SK-N-SH treated with all-trans-retinoic acid at 6 μM for 48 hours (cell line): ENCODE measurements around the gene SLC7A1.

ENCODE experiments used
- ARNTL ChIP-seq: fragments of 450-650 bp; formaldehyde crosslinking; IDR thresholded peaks from 2 replicates; pipeline ENCODE4 v1.5.0; 2020; ENCODE audit warnings: low read depth, mild to moderate bottlenecking, moderate library complexity, borderline replicate concordance
- CREB5 ChIP-seq: fragments of 250-450 bp; sonication (Bioruptor Pico); IDR thresholded peaks from 2 replicates; pipeline ENCODE4 v1.5.1; 2020; ENCODE audit warnings: low read depth, mild to moderate bottlenecking, moderate library complexity
- CSRNP3 ChIP-seq: fragments of 250-450 bp; sonication (Bioruptor Pico); IDR thresholded peaks from 2 replicates; pipeline ENCODE4 v1.5.1; 2021; ENCODE audit warnings: mild to moderate bottlenecking, moderate library complexity
- GLIS3 ChIP-seq: fragments of 250-450 bp; sonication (Bioruptor Pico); IDR thresholded peaks from 2 replicates; pipeline ENCODE4 v1.5.0; 2020; ENCODE audit warnings: mild to moderate bottlenecking, moderate library complexity
- PPARA ChIP-seq: fragments of 250-450 bp; sonication (Bioruptor Pico); IDR thresholded peaks from 2 replicates; pipeline ENCODE4 v1.5.0; 2020; ENCODE audit warnings: mild to moderate bottlenecking, borderline replicate concordance
- SNAI2 ChIP-seq: fragments of 250-450 bp; sonication (Bioruptor Pico); IDR thresholded peaks from 2 replicates; pipeline ENCODE4 v1.5.0; 2020; ENCODE audit warnings: mild to moderate bottlenecking, moderate library complexity
- TOX ChIP-seq: fragments of 250-450 bp; sonication (Bioruptor Pico); IDR thresholded peaks from 2 replicates; pipeline ENCODE4 v1.8.0; 2021; ENCODE audit warnings: mild to moderate bottlenecking, moderate library complexity, borderline replicate concordance

- TF ChIP-seq TOX (CRISPR knock-in tag), result no peak
- TF ChIP-seq PPARA, result no peak
- TF ChIP-seq GLIS3 (CRISPR knock-in tag), result no peak
- no peak for TF ChIP-seq SNAI2
- TF ChIP-seq CSRNP3, result no peak
- no peak for TF ChIP-seq ARNTL (CRISPR knock-in tag)
- TF ChIP-seq CREB5, result no peak
These were observed 82.2 kb downstream of the SLC7A1 start for GRCh38 chr13:29513002-29513980.
